ENCODE measurements around the gene SPON1.

DNA sequence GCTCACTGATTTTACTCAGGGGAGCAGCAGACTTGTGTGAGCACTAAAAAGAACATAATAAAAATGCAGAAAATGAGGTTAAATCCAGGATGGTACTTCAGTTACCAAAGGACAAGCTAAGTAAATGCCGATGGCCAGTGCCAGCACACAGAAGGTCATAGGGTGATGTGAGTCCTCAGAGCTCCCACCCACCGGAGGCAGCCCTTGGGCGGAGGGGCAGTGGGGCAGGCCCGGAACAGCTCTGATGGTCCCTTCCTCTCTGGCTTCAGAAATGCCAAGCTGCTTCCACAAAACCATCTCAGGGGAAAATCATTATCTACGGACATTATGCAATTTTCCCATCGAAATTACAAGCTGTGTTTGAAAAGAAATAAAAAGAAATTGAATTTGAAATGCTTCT, 271.9 kb downstream of the SPON1 start:
- TF ChIP-seq, protein P1, sequence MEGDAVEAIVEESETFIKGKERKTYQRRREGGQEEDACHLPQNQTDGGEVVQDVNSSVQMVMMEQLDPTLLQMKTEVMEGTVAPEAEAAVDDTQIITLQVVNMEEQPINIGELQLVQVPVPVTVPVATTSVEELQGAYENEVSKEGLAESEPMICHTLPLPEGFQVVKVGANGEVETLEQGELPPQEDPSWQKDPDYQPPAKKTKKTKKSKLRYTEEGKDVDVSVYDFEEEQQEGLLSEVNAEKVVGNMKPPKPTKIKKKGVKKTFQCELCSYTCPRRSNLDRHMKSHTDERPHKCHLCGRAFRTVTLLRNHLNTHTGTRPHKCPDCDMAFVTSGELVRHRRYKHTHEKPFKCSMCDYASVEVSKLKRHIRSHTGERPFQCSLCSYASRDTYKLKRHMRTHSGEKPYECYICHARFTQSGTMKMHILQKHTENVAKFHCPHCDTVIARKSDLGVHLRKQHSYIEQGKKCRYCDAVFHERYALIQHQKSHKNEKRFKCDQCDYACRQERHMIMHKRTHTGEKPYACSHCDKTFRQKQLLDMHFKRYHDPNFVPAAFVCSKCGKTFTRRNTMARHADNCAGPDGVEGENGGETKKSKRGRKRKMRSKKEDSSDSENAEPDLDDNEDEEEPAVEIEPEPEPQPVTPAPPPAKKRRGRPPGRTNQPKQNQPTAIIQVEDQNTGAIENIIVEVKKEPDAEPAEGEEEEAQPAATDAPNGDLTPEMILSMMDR (IDR thresholded peaks at IDR 0.05; ENCODE audit: borderline replicate concordance, extremely low read depth, low read length, poor library complexity, severe bottlenecking), result no peak
- no peak for TF ChIP-seq EZH2 (IDR thresholded peaks at IDR 0.05; ENCODE audit: borderline replicate concordance, low read depth, low read length, severe bottlenecking)
